Iris pigment epithelial cell (primary cell): Measurements from ENCODE around the gene FOSB.

Experiments
- DNase-seq: peaks from one replicate; pipeline ENCODE4 v3.0.0-alpha.2; 2011; ENCODE audit warnings: low read depth

Gene FOSB

DNA sequence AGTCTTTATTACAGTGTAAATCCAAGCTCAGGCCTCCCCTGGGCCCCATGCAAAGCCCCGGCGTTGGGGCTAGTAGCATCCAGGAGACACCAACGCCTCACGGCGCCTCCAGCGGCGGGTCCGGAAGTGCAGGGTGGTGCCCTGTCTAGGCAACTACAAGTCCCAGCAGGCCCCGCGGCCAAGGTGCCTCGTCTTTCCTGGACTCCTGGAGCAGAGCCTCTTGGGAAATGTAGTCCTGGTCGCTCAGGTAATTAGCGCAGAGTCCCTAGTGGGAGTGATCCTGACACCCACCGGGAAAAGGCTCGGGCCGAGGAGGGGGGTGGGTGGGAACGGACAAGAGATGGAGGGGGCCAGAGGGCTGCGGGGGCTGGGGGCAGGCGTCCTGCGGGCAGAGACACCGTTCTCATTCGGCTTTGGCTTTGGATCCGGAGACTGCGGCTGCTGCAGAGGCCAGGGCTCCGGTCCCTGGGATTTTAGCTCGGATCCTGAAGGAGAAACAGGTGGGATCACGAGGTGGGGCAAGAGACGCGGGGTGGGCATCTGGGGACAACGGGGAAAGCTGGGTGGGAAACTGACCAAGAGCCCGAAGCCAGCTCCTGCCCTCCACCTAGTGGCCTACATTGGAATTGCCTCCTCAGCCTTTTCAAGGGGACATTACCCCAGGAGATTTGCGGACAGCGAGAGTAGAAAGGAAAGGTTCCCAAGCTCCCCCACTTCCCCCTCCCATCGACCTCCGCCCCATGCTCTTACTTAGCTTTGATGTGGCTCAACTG lies 17.7 kb downstream of the FOSB start:
- DNase-seq = peak; percentile 93

DNA sequence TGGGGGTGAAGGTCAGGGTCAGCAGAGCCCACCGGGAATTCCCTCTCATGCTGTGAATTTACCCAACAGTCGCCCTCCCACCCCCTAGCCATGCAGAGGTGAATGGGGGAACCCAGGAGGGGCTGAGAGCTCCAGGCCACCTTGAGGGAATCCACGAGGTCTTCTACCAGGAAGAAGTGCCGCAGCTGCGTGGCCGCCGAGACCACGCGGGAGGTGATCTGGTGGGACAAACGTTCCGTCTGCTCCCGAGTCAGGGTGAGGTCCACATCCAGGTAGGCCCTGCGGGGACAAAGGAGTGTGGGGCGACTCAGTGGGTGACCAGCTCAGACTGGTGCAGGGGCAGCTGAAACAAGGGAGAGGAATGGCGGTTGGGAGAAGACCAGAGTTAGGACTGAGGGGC lies 20.9 kb downstream of the FOSB start:
- no peak for DNase-seq

DNA sequence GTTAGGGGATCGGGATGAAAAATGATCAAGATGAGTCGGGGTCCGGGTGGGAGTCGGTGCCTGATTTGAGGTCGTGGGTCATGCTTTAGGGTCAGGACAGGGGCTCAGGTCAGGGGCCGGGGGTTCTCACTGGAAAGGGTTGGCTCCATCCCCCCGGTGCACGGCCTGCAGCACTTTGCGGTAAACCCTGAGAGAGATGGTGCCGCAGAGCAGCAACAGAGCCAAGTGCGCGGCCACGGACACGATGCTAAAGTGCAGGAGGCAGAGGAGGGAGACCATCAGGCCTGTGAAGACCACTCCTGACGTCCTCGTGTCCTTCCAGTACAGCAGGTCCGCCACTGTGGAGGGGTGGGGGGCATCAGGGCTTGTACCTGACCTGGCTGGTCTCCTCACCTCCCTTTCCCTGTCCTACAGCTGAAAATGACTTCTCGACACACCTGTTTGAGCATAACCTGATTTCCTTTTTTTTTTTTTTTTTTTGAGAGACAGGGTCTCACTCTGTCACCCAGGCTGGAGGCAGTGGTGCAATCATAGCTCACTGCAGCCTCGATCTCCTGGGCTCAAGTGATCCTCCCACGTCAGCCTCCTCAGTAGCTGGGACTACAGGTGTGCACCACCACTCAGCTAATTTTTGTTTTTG lies 21.5 kb downstream of the FOSB start:
- DNase-seq = no peak

DNA sequence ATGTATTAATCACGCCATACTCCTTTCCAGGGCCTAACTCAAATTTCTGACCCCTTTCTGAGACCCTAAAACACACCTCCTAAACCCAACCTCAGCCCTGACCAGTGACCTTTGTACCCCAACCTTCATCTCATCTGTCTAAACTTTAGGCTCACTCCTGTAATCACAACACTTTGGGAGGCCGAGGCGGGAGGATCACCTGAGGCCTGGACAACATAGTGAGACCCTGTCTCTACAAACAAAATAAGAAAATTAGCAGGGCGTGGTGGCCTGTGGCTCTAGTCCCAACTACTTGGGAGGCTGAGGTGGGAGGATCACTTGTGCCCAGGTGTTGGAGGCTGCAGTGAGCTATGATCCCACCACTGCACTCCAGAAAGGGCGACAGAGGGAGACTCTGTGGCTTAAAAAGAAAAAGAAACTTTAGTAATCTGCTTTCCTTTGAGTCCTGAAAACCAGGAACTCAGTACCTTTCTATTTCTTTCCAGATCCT lies 24.4 kb downstream of the FOSB start:
- no peak for DNase-seq

DNA sequence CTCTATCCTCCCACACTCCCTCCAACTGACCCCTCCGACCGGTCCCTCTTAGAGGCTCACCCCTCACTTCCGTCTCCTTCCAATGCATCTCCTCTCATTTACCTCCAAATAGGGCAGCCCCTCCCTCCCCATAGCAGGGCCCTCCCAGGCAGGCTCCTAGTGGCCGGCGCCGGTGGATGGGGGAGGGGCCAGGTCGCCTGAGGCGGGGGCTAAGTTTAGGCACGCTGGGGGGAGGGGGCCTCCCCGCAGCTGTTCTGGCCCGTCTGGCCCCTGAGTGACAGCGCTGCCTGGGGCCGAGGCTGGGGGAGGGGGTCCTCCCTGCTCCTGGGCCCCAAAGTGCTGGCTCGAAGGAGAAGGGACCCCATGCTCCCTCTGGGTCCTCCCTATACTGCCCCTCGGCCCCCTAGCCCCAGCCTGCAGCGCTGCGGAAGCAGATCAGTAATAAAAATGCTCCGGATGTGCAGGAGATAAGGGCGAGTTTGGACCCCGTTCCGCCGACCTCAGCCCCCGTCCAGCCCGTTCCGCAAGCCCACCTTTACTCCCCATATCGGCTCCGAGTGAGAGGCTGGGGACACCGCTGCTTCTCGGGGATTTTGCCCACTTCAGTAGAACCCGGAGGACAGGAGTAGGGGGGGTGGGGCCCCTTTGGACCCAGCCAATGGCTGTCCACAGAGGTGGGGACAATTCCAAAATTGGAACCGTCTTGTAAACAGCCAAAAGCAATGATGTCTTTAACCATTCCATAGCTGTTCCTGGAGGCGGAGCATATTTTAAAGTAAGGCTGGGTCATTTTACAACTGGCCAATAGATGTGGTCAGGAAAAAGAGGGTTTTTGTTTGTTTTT lies 25.1 kb downstream of the FOSB start:
- peak; percentile 72 for DNase-seq

DNA sequence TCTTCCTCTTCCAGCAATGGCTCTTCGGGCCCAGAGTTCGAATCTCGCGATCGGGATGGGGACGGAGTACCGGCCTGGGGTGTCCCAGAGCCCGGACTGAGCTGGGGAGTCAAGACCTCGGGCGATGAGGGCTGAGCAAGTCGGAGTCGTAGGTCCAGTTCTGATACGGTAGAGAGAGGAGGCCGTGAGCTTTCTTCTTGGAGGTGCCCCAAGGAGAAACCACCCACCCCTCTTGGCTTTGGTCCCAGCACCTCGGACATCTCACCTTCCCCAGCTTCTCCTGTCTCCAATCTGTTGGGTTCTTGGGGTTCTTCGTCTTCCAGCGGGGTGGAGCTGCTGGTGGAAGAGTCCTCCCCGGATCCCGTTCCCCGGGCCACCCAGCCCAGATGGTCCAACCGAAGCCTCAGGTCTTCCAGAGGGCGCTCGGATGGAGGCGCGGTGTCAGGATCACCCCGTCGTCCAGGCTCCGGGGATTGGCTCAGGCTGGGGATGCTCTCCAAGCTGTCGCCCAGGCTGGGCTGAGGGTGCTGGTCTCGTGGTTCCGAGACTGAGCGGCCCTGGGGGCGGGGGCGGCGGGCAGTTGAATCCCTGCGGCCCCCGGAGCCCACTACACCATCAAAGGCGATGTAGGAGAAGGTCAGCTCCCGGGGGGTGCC lies 26.6 kb downstream of the FOSB start:
- no peak for DNase-seq

DNA sequence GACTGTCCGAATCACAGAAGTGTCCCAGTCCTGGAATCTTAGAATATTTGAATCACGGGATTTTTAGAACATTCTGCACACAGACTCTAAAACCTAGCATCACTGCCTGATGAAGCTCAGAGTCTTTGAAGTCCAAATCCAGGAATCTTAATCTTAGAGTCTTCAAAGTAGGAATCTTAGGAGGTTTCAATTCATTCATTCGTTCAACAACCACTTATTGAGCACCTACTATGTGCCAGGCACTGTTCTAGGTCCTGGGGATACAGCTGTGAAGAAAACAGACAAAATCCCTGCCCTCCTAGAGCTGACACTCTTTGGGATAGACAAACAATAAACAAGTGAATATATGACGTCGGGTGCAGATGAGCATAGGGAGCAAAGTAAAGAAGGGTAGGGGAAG lies 27.4 kb downstream of the FOSB start:
- DNase-seq = no peak

DNA sequence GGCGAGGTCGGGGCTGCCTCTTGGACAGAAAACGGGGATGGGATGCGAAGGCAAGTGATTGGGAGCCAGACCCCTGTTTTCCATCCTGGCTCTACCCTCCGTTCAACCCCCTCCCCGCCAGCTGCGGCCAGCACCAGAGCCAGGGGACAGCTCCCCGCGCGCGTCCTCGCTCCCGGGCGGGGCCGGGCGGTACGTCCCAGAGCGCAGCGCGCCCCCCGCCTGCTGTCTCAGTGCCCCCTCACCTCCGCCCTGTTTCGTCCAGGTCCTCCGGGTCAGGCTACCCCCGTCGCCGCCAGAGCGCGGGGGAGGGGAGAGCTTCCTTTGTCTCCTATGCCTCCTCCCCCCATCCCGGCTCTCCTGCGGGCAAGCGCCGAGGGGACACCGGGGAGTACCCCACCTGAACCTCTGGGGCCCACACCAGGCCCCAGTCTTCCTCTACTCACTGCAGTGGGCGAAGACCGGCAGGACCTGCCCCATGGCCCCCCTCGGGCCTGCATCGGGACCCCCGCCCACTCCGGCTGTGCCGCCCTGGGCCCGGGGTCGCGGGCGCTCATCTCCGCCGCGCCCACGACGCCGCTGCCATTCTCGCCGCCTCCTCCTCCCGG lies 28.7 kb downstream of the FOSB start:
- no peak for DNase-seq

DNA sequence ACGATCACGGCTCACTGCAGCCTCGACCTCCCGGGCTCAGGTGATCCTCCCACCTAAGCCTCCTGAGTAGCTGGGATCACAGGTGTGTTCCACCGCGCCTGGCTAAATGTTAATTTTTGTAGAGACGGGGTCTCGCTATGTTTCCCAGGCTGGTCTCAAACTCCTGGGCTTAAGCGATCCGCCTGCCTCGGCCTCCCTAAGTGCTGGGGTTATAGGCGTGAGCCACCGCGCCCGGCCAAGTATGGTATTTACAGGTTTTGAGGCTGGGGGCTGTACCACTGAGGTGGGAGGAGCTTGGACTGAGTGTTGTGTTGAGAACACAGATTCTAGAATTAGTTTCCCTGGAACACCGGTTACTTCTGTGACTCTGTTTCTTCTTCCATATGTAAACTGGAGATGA lies 30.0 kb downstream of the FOSB start:
- DNase-seq = no peak

DNA sequence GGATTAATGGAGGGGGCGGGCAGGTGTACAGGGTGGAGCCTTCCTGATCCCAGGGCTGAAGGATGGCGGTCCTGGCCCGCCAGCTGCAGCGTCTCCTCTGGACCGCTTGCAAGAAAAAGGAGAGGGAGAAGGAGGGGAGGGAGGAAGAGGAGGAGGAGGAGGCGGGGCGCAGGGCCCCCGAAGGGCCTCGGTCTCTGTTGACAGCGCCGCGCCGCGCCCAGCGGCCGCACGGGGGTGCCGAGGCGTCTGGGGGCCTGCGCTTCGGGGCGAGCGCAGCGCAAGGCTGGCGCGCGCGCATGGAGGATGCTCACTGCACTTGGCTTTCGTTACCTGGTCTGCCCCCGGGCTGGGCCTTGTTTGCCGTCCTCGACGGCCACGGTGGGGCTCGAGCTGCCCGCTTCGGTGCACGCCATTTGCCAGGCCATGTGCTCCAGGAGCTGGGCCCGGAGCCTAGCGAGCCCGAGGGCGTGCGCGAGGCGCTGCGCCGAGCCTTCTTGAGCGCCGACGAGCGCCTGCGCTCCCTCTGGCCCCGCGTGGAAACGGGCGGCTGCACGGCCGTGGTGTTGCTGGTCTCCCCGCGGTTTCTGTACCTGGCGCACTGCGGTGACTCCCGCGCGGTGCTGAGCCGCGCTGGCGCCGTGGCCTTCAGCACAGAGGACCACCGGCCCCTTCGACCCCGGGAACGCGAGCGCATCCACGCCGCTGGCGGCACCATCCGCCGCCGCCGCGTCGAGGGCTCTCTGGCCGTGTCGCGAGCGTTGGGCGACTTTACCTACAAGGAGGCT lies 30.8 kb downstream of the FOSB start, which contains the start of gene PPM1N:
Gene PPM1N (plus strand): TSS at position 33 of the 785 bp plus-strand sequence. CDS start 30 bp downstream, at position 63.
- peak; percentile 53 for DNase-seq

DNA sequence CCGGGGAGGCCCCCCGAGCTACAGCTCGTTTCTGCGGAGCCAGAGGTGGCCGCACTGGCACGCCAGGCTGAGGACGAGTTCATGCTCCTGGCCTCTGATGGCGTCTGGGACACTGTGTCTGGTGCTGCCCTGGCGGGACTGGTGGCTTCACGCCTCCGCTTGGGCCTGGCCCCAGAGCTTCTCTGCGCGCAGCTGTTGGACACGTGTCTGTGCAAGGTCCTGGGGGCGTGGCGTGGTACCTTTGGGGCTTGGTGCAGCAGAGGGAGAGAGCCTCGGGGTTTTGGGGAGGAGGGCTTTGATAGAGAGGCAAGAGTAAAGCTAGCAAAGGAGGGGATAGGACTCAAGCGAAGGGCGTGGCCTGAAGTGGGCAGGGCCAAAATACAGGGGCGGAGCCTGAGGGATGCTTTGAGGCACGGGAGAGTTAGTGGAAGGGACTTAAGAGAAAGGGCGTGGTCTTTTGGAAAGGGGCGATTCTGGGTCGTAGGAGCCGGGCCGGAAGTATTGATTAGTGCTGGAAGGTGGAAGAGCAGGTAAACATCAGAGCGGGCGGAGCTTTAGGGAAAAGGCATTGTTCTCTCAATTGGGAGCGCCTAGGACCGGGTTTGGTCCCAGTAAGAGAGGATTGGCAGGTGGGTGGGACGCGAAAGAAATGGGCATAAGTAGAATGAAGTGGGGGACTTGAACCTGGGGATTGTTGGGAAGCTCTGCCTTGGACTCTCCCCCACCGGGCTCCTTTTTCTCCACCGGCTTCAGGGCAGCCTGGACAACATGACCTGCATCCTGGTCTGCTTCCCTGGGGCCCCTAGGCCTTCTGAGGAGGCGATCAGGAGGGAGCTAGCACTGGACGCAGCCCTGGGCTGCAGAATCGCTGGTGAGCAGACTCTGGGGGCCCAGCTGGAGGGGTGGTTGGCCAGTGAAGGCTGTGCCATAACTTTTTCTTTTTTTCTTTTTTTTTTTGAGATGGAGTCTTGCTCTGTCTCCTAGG lies 31.7 kb downstream of the FOSB start:
- peak; percentile 42 for DNase-seq

DNA sequence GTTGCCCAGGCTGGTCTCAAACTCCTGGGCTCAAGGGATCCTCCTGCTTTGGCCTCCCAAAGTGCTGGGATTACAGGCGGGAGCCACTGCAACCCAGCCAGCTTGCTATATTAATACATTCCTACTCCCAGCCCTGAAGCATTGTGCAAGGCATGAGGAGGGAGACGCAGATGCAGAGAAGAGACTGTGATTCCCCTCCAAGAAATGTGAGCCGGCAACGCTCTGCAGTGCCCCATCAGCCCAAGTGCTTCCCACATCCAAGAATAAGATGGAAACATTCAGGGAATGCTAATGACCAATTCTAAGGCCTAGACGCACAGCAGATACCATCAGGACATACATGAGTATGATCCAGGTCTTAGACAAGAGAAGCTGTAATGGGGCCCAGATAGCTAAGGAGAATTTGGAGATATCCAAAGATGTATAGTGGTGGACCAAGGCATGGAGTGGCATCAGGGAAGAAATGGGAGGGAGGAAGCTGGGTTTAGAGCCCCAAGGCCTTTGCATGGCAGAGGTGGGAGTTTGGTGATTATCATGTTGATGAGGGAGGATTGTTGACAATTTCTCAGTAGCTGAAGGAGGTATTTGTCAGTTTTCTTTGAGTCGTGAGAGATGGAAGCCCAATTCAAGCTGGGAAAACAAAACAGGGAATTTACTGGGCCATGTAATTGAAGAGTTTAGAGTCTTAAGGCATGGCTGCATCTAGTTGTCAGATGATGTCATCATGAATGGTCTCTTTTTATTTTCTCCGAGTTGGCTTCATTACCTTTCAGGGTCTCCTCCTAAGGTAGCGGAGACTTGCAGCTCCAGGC lies 33.3 kb downstream of the FOSB start:
- DNase-seq = no peak

DNA sequence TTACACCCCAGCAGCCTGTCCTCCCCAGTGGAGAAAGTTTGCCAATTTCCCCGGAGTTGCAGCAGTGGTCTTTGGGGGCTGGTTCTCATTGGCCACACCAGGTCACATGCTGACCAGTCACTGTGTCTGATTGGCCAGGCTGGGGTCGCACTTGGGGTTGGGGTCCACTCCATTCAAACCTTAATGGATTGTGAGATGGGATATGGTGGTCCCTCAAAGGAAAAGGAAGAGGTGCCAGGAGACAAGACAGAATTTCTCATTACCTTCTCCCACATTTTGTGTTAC lies 33.9 kb downstream of the FOSB start:
- DNase-seq = no peak

DNA sequence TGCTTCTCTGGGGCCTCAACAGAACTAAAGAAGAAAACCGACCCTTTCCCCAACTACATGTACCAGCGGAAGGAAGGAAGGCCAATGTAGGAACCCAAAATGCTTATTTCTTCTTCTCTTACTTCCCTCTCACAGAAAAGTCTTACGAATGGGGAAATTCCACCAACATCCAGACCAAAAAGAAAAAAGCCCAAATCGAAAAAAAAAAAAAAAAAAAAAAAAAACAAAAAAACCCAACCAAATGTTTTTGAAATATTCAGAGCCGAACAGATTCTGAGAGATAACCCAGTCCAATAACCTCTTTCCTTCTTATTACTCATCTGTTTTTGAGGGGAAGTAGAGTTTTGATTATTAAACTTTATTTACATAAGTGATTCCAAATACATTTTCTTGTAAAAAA lies 34.3 kb downstream of the FOSB start:
- no peak for DNase-seq

DNA sequence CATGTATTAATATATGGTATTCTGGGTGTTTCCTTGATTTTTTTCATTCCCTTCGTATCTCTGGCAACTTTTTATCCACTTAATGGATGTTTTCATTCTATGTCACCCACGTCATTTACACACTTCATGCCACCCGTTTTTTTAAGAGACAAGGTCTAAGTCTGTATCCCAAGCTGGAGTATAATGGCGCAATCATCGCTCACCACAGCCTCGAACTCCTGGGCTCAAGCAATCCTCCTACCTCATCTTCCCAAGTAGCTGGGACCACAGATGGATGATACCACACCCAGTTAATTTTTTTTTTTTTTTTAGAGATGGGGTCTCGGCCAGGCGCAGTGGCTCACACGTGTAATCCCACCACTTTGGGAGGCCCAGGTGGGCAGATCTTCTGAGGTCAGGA lies 36.1 kb downstream of the FOSB start:
- DNase-seq = no peak

DNA sequence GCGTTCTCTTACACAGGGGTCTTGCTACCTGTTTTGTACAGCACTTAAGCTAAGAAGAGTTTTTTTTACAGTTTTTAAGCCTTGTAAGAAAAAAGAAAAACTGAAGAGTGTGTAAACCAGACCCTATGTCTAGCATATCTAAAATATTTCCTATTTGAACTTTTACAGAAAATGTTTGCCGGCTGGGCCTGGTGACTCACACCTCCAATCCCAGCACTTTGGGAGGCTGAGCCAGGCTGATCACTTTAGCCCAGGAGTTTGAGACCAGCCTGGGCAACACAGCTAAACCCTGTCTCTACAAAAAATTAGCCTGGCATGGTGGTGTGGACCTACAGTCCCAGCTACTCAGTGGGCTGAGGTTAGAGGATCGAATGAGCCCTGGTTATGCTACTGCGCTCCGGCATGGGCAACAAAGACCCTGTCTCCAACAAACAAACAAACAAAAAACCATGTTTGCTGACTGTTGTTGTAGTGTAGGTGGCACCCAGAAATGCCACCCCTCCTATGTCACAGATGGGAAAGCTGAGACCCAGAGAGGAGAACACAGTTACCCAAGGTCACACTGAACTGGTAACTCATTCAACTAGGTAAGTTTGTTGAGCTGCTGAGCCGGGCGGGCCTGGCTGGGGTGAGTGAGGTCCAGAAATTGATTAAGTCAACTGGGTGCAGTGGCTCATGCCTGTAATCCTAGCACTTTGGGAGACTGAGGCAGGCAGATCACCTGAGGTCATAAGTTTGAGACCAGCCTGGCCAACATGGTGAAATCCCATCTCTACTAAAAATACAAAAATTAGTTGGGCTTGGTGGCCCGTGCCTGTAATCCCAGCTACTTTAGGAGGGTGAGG lies 37.6 kb downstream of the FOSB start:
- DNase-seq = peak; percentile 59

DNA sequence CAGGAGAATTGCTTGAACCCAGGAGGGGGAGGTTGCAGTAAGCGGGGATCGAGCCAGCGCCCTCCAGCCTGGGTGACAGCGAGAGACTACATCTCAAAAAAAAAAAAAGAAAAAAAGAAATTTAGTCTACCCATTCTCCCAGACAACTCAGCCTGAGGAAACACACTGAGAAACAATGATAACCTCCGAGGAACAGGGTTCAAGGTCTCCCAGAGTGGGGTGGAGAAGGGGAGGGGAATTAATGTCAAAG lies 38.1 kb downstream of the FOSB start:
- DNase-seq = no peak

DNA sequence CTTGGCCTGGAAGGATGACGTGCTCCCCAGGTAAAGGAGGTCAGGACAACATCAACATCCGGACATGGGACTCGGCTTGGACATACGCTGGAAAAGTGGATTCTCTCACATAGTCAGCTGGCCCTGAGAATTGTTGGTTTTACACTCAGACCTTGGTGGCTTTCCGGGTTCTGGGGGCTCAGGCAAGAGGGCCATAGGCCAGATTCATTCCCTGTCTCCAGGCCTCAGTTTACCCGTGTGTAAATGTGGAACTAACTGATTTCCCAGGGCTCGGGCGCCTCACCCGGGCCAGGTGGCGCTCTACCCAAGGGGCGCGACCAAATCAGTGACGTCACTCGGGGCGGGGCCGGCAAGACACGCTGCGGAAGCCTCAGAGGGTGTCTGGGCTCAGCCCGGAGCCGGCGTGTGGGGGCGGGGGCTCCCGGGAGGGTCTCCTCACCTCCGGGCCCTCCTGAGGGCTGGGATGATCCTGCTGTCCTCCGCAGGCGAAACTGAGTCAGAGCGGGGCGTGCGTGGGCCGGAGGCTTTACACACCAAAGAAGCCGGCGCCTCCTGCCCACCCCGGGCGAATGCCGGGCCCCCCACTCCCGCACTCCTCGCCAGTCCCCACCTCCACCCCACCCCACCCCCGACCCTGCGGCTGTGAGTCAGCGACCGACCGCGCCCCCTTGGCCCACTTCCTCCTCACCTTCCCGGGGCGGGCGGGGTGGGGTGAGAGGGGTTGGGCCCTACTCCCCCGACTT lies 38.6 kb downstream of the FOSB start:
- peak; percentile 94 for DNase-seq
